K562 (cell line): ENCODE data around the gene ABHD3. TPM values are rescaled to one million over a fixed set of nuclear protein-coding genes. Genes with fewer than 3 reads are reported as not detected.
A peak's percentile ranks its signal among the peaks of the same experiment; 100 is the strongest.

Experiments
- ATF1 ChIP-seq, 2 experiments: fragments of 450-650 bp in 1 of 2; IDR thresholded peaks; 2 replicates each; pipeline ENCODE4 v1.6.1; 2016; ENCODE audit warnings: missing compliant biosample characterization in 1 of 2, missing genetic modification characterization in 1 of 2
- ERF ChIP-seq: fragments of 450-650 bp; formaldehyde crosslinking; IDR thresholded peaks from 2 replicates; pipeline ENCODE4 v1.4.0; 2020; ENCODE audit warnings: mild to moderate bottlenecking, mixed read lengths
- GATAD2B ChIP-seq: fragments of 450-650 bp; IDR thresholded peaks from 2 replicates; pipeline ENCODE4 v1.6.1; 2017; ENCODE audit warnings: mild to moderate bottlenecking, borderline replicate concordance
- HIVEP1 ChIP-seq: fragments of 250-450 bp; sonication (Bioruptor Pico); IDR thresholded peaks from 2 replicates; pipeline ENCODE4 v1.4.0; 2020; ENCODE audit warnings: mild to moderate bottlenecking
- PREB ChIP-seq: sonication (generic); formaldehyde crosslinking; IDR thresholded peaks from 2 replicates; pipeline ENCODE4 v1.8.1; 2023; ENCODE audit warnings: mild to moderate bottlenecking, missing genetic modification reagents
- TBP ChIP-seq: optimal IDR thresholded peaks from 2 replicates; pipeline ENCODE3; 2011; ENCODE audit warnings: low read depth, low read length, improper control_type of control experiment
- ZFPM2 ChIP-seq: fragments of 250-450 bp; sonication (Bioruptor Pico); IDR thresholded peaks from 2 replicates; pipeline ENCODE4 v1.5.1; 2022; ENCODE audit warnings: mild to moderate bottlenecking
- polyA plus RNA-seq, 8 experiments: library from polyadenylated mRNA; depleted of rRNA in 4 of 8; stranded (reverse) in 5 of 8; unstranded in 3 of 8; fragments of >200 nt; fragmentation: Nextera tagmentation in 2 of 8; fragmentation: Illumina TruSeq in 1 of 8; extraction: Ambion mirVana in 2 of 8; extraction: Trizol in 1 of 8; gene quantifications; 2 replicates each; pipeline versions ENCODE4 v1.2.1 to v1.2.3, GENCODE V29; 2011 to 2014; ENCODE audit warnings: inconsistent platforms in 1 of 8, missing spikeins in 1 of 8
- total RNA-seq, 7 experiments: library from RNA; depleted of rRNA in 6 of 7; stranded (reverse); fragments of >200 nt in 6 of 7; fragmentation: Illumina TruSeq in 2 of 7; extraction: Trizol in 2 of 7; gene quantifications; 2 replicates each; pipeline versions ENCODE4 v1.2.1 to v1.2.3, GENCODE V29; 2011 to 2021; ENCODE audit warnings: low replicate concordance in 1 of 7
- TF ChIP-seq, protein P1 (sequence below), 2 experiments: fragments of 450-650 bp in 1 of 2; sonication (generic) in 1 of 2; formaldehyde crosslinking in 1 of 2; IDR thresholded peaks; 2 replicates each; pipeline versions ENCODE4 v1.7.1 to v1.9.0; 2016 to 2022; ENCODE audit warnings: inconsistent platforms in 1 of 2, mild to moderate bottlenecking in 1 of 2, missing genetic modification reagents in 1 of 2
- TF ChIP-seq, protein P2 (sequence below): fragments of 450-650 bp; formaldehyde crosslinking; IDR thresholded peaks from 2 replicates; pipeline ENCODE4 v1.4.0; 2020; ENCODE audit warnings: mild to moderate bottlenecking, moderate library complexity
- TF ChIP-seq, protein P3 (sequence below): fragments of 250-450 bp; sonication (Bioruptor Pico); IDR thresholded peaks from 2 replicates; pipeline ENCODE4 v1.5.0; 2021; ENCODE audit warnings: mild to moderate bottlenecking, moderate library complexity

The ABHD3 gene
- total and polyA plus RNA-seq, 9 of the 15 experiments (the other 6 are each of a cell fraction or from before 2014, with no cell fraction given) = 6.3 to 38.8 (median 19.4) TPM

GRCh38 chr18:21704603-21705364, at the start of gene ABHD3 (continued):
- TF ChIP-seq, protein P1, sequence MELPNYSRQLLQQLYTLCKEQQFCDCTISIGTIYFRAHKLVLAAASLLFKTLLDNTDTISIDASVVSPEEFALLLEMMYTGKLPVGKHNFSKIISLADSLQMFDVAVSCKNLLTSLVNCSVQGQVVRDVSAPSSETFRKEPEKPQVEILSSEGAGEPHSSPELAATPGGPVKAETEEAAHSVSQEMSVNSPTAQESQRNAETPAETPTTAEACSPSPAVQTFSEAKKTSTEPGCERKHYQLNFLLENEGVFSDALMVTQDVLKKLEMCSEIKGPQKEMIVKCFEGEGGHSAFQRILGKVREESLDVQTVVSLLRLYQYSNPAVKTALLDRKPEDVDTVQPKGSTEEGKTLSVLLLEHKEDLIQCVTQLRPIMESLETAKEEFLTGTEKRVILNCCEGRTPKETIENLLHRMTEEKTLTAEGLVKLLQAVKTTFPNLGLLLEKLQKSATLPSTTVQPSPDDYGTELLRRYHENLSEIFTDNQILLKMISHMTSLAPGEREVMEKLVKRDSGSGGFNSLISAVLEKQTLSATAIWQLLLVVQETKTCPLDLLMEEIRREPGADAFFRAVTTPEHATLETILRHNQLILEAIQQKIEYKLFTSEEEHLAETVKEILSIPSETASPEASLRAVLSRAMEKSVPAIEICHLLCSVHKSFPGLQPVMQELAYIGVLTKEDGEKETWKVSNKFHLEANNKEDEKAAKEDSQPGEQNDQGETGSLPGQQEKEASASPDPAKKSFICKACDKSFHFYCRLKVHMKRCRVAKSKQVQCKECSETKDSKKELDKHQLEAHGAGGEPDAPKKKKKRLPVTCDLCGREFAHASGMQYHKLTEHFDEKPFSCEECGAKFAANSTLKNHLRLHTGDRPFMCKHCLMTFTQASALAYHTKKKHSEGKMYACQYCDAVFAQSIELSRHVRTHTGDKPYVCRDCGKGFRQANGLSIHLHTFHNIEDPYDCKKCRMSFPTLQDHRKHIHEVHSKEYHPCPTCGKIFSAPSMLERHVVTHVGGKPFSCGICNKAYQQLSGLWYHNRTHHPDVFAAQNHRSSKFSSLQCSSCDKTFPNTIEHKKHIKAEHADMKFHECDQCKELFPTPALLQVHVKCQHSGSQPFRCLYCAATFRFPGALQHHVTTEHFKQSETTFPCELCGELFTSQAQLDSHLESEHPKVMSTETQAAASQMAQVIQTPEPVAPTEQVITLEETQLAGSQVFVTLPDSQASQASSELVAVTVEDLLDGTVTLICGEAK (IDR thresholded peaks at IDR 0.05) = 0 out of 2 replicates have a peak, but pooled peaks have one; percentile 20
- TF ChIP-seq, protein P1 (CRISPR knock-in tag; IDR thresholded peaks at IDR 0.05) = no peak
- TF ChIP-seq HIVEP1 (CRISPR knock-in tag) = no peak
- TF ChIP-seq, protein P2, sequence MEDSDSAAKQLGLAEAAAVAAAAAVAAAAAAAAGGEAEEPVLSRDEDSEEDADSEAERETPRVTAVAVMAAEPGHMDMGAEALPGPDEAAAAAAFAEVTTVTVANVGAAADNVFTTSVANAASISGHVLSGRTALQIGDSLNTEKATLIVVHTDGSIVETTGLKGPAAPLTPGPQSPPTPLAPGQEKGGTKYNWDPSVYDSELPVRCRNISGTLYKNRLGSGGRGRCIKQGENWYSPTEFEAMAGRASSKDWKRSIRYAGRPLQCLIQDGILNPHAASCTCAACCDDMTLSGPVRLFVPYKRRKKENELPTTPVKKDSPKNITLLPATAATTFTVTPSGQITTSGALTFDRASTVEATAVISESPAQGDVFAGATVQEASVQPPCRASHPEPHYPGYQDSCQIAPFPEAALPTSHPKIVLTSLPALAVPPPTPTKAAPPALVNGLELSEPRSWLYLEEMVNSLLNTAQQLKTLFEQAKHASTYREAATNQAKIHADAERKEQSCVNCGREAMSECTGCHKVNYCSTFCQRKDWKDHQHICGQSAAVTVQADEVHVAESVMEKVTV (CRISPR knock-in tag) = no peak
- no peak for TF ChIP-seq ZFPM2 (CRISPR knock-in tag)
- TF ChIP-seq TBP = peak; percentile 91
- TF ChIP-seq PREB (CRISPR knock-in tag) = no peak
- TF ChIP-seq ERF (CRISPR knock-in tag) = no peak; the same call in 1 of the 2 replicates
- TF ChIP-seq ATF1 (CRISPR knock-in tag; IDR thresholded peaks at IDR 0.05) = no peak
- TF ChIP-seq ATF1 (tag; IDR thresholded peaks at IDR 0.05) = 0 out of 2 replicates have a peak, but pooled peaks have one; percentile 33
- no peak for TF ChIP-seq GATAD2B
- TF ChIP-seq, protein P3, sequence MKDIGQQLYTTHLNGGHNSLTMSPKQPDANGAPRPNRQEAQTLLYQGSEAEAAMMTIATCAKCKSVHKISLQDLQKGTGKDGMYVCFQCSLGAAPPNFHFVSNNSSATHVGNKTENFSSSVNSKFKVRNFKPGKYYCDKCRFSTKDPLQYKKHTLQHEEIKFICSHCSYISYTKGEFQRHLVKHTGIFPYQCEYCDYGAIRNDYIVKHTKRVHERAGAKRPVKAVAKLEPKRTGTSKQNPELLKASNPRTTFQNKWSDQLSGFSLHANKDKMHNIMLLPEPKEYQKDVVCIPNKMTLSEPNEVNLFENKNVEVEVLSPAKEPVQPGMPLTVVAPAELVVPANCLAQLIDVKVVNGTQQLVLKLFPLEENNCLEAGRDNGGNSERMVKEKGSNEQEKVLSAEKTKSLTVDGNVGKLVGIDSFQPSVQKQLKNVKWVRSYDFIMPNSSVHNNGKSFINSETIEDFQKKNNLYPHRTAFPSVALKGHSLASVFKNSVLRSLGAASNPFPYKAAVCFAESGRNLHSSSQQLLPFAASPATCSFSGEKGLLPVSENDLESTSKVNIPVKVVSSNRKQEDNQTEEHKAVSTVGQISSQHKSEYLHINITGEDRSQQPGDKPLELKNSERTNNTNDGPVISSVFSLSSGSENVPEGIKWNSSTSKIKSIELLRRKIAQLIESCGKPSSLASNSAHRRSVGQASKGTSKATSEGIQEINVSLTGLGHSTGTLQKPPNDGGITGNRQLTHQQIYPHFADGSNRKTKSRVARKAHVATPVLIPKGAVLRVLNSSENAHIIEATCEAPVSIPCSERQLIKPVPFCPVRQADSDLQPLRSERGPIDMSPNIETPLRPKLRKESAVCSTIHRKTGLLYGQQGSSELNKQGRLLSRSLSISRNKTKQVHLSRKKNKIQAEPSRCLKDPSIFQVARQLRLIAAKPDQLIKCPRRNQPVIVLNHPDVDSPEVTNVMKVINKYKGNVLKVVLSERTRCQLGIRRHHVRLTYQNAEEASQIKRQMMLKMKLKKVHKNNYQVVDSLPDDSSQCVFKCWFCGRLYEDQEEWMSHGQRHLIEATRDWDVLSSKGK = no peak
